ENCODE measurements around the gene PDZD2.

The PDZD2 gene

GRCh38 chr5:31651241-31651640 lies 12.3 kb downstream of the PDZD2 start:
- H3K4me1 Mint-ChIP-seq (ENCODE audit: low read depth): no peaks in the 10 kb centered on the region
- no peak overlapping the region for H3K27ac Mint-ChIP-seq
- no peak overlapping the region for H3K4me3 Mint-ChIP-seq
- no peaks in the 10 kb centered on the region for H3K9me3 Mint-ChIP-seq
- H3K27me3 Mint-ChIP-seq: peaks cover 6% of the 10 kb centered on the region
- H3K36me3 Mint-ChIP-seq (ENCODE audit: low read depth): no peaks in the 10 kb centered on the region
- DNase-seq: no peak

DNA sequence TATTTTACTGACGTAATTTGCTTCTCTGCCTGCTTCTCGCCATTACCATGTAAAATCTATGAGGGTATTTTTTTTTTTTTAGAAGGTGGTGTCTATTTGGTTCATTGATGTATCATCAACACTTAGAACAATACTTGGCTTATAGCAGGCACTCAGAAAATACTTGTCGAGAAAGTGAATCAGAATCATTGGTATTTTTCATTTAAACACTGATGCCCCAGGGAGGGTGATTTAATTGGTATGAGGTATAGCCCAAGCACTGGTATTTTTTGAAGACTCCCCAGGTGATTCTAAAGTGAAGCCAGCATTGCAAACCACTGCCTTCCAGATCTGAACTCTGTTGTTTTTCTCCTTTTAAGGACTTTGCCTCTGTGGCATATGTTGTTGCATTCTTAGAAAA lies 16.6 kb downstream of the PDZD2 start:
- no peak overlapping the region for H3K4me3 Mint-ChIP-seq
- peaks cover 8% of the 10 kb centered on the region for H3K27me3 Mint-ChIP-seq
- H3K27ac Mint-ChIP-seq: no peak overlapping the region
- no peaks in the 10 kb centered on the region for H3K36me3 Mint-ChIP-seq (ENCODE audit: low read depth)
- no peaks in the 10 kb centered on the region for H3K4me1 Mint-ChIP-seq (ENCODE audit: low read depth)
- no peak for DNase-seq
- H3K9me3 Mint-ChIP-seq: no peaks in the 10 kb centered on the region

GRCh38 chr5:31656806-31657205 lies 17.9 kb downstream of the PDZD2 start:
- Mint-ChIP-seq H3K4me3 (no peak overlapping the region), H3K36me3 (ENCODE audit: low read depth) (no peaks in the 10 kb centered on the region), H3K4me1 (ENCODE audit: low read depth) (no peaks in the 10 kb centered on the region), H3K27me3 (peaks cover 5% of the 10 kb centered on the region), H3K27ac (no peak overlapping the region), H3K9me3 (no peaks in the 10 kb centered on the region)
- no peak for DNase-seq

GRCh38 chr5:31657315-31657979 lies 18.5 kb downstream of the PDZD2 start:
- no peaks in the 10 kb centered on the region for H3K4me1 Mint-ChIP-seq (ENCODE audit: low read depth)
- H3K27me3 Mint-ChIP-seq: peaks cover 5% of the 10 kb centered on the region
- DNase-seq: no peak
- H3K36me3 Mint-ChIP-seq (ENCODE audit: low read depth): no peaks in the 10 kb centered on the region
- H3K9me3 Mint-ChIP-seq: no peaks in the 10 kb centered on the region
- H3K27ac Mint-ChIP-seq: no peak overlapping the region
- no peak overlapping the region for H3K4me3 Mint-ChIP-seq

GRCh38 chr5:31661257-31661656 lies 22.3 kb downstream of the PDZD2 start:
- DNase-seq: no peak
- Mint-ChIP-seq H3K36me3 (ENCODE audit: low read depth) (no peaks in the 10 kb centered on the region), H3K9me3 (no peaks in the 10 kb centered on the region), H3K27me3 (peaks cover 5% of the 10 kb centered on the region), H3K4me1 (ENCODE audit: low read depth) (no peaks in the 10 kb centered on the region), H3K27ac (no peak overlapping the region), H3K4me3 (no peak overlapping the region)

DNA sequence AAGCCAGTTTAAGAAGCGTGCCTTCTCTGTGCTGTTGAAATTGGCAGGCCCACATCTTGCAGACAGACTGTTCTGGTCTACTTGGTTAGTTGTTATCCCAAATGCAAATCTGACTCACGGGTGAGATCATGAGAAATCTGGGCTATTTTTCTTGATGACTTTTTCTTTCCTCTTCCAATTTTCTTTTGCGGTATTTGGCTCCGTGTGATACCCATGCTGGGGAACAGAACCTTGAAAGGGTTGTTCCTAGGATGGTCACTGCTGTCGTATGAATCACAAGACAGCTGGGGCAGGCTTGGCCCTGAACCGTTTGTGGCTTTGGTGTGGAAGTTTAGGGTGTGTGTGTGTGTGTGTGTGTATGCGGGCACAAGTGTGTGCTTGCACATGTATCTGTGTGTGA lies 24.6 kb downstream of the PDZD2 start:
- H3K27ac Mint-ChIP-seq: no peak overlapping the region
- no peaks in the 10 kb centered on the region for H3K4me1 Mint-ChIP-seq (ENCODE audit: low read depth)
- H3K27me3 Mint-ChIP-seq: peaks cover 11% of the 10 kb centered on the region
- no peak overlapping the region for H3K4me3 Mint-ChIP-seq
- DNase-seq: no peak
- no peaks in the 10 kb centered on the region for H3K36me3 Mint-ChIP-seq (ENCODE audit: low read depth)
- no peaks in the 10 kb centered on the region for H3K9me3 Mint-ChIP-seq

DNA sequence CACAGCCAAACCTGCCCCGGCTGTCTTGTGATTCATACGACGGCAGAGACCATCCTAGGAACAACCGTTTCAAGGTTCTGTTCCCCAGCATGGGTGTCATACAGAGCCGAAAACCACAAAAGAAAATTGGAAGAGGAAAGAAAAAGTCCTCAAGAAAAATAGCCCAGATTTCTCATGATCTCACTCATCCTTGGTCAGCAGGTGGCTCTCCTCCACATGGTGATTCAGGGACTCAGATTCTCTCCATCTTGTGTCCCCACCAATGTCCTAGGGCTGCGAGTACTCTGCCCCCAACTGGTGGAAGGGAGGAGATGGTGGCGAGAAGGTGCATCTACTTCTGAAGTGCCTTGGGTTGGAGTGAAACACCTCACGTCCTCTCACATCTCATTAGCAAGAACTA lies 25.6 kb downstream of the PDZD2 start:
- no peak overlapping the region for H3K4me3 Mint-ChIP-seq
- no peak for DNase-seq
- H3K36me3 Mint-ChIP-seq (ENCODE audit: low read depth): no peaks in the 10 kb centered on the region
- H3K27me3 Mint-ChIP-seq: peaks cover 11% of the 10 kb centered on the region
- no peaks in the 10 kb centered on the region for H3K9me3 Mint-ChIP-seq
- H3K4me1 Mint-ChIP-seq (ENCODE audit: low read depth): no peaks in the 10 kb centered on the region
- H3K27ac Mint-ChIP-seq: no peak overlapping the region

GRCh38 chr5:31671339-31671741 lies 32.4 kb downstream of the PDZD2 start:
- Mint-ChIP-seq H3K9me3 (no peaks in the 10 kb centered on the region), H3K4me1 (ENCODE audit: low read depth) (no peaks in the 10 kb centered on the region), H3K4me3 (no peak overlapping the region), H3K27ac (no peak overlapping the region), H3K27me3 (peaks cover 7% of the 10 kb centered on the region), H3K36me3 (ENCODE audit: low read depth) (no peaks in the 10 kb centered on the region)
- DNase-seq: no peak

GRCh38 chr5:31674371-31674951 lies 35.5 kb downstream of the PDZD2 start:
- Mint-ChIP-seq H3K36me3 (ENCODE audit: low read depth) (no peaks in the 10 kb centered on the region), H3K4me1 (ENCODE audit: low read depth) (no peaks in the 10 kb centered on the region), H3K27me3 (no peaks in the 10 kb centered on the region), H3K27ac (no peak overlapping the region), H3K4me3 (no peak overlapping the region), H3K9me3 (no peaks in the 10 kb centered on the region)
- DNase-seq: no peak

DNA sequence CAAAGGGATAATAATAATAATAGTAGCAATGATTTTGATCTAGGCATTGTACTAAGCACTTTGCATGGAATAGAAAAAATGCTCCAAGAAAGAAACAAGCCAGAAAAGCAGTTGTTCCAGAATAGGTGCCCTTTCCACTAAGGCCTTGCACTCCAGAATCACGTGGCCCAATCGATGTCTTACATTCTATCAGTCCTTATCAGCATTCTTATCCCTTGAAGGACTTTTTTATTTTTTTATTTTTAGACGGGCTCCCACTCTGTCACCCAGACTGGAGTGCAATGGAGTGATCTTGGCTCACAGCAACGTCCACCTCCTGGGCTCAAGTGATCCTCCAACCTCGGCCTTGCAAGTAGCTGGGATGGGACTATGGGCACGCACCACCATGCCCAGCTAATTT lies 36.5 kb downstream of the PDZD2 start:
- no peaks in the 10 kb centered on the region for H3K4me1 Mint-ChIP-seq (ENCODE audit: low read depth)
- no peak overlapping the region for H3K4me3 Mint-ChIP-seq

DNA sequence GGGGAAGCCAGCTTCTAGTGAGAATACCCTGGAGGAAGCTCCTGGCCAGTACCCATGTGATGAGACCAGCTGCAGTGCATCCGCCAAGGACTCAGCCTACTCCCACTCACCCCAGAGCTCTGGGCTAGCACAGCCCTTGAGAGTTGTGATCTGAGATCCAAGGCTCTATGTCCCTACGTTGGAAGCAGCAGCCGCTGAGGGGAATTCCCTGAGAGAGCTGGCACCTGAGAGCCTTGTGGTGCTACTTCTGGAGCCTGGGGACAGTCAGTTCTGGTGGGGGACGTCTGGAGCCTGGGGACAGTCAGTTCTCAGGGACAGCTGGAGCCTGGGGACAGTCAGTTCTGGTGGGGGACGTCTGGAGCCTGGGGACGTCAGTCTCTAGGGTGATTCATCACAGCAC lies 39.2 kb downstream of the PDZD2 start:
- Mint-ChIP-seq H3K4me1 (ENCODE audit: low read depth) (no peaks in the 10 kb centered on the region), H3K36me3 (ENCODE audit: low read depth) (no peaks in the 10 kb centered on the region), H3K27ac (no peak overlapping the region), H3K9me3 (no peaks in the 10 kb centered on the region), H3K4me3 (no peak overlapping the region), H3K27me3 (peaks cover 5% of the 10 kb centered on the region)
- no peak for DNase-seq

More for the DNA sequence above, 36.5 kb downstream of the PDZD2 start:
- DNase-seq: no peak
- H3K27ac Mint-ChIP-seq: no peak overlapping the region
- H3K9me3 Mint-ChIP-seq: no peaks in the 10 kb centered on the region
- H3K27me3 Mint-ChIP-seq: no peaks in the 10 kb centered on the region
- no peaks in the 10 kb centered on the region for H3K36me3 Mint-ChIP-seq (ENCODE audit: low read depth)

DNA sequence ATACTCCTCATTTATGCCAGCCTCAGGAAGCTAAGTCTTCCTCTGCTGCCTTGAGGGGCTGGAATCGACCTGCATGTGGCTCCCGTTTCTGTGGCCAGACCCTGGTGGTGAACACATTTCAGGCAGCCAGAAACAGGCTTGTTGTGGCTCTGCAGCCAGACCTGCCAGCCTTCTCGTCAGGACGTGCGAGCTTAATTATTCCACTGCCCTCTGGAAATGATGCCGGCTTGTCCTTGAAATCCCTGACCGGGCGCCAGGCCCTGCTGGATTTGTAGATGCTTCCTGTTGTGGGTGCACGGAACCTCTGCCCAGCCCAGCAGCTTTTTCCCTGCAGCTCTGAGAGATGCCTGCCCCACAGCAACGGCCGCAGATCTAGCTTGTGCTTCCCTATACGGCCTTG lies 41.6 kb downstream of the PDZD2 start:
- Mint-ChIP-seq H3K4me3 (no peak overlapping the region), H3K4me1 (ENCODE audit: low read depth) (no peaks in the 10 kb centered on the region), H3K27ac (no peak overlapping the region), H3K27me3 (peaks cover 5% of the 10 kb centered on the region), H3K9me3 (no peaks in the 10 kb centered on the region), H3K36me3 (ENCODE audit: low read depth) (no peaks in the 10 kb centered on the region)
- no peak for DNase-seq

GRCh38 chr5:31682025-31682424 lies 43.1 kb downstream of the PDZD2 start:
- no peak for DNase-seq
- H3K27ac Mint-ChIP-seq: no peak overlapping the region

DNA sequence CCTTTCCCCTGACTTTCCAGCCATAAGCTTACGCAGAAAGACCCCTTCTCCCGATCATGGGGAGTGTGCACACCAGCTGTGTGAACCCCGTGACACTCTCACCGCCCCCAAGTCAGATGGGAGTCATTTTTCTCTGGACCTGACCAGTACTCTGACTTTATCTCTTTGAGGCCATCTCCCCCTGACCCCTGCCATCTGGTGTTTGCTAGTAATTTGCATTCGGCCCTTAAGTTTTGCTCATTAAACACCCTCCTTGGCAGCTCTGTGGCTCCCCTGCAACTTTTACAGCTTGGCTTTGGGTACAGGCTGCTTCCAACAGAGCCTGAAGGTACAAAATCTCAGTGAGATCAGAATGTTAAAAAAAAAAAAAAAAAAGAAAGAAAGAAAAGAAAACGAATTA lies 43.9 kb downstream of the PDZD2 start:
- Mint-ChIP-seq H3K27me3 (peaks cover 5% of the 10 kb centered on the region), H3K27ac (no peak overlapping the region), H3K4me1 (ENCODE audit: low read depth) (no peaks in the 10 kb centered on the region), H3K4me3 (no peak overlapping the region), H3K36me3 (ENCODE audit: low read depth) (no peaks in the 10 kb centered on the region), H3K9me3 (no peaks in the 10 kb centered on the region)
- DNase-seq: no peak

More at GRCh38 chr5:31682025-31682424, 43.1 kb downstream of the PDZD2 start:
- no peaks in the 10 kb centered on the region for H3K36me3 Mint-ChIP-seq (ENCODE audit: low read depth)
- H3K4me3 Mint-ChIP-seq: no peak overlapping the region
- H3K9me3 Mint-ChIP-seq: no peaks in the 10 kb centered on the region
- peaks cover 5% of the 10 kb centered on the region for H3K27me3 Mint-ChIP-seq
- no peaks in the 10 kb centered on the region for H3K4me1 Mint-ChIP-seq (ENCODE audit: low read depth)

DNA sequence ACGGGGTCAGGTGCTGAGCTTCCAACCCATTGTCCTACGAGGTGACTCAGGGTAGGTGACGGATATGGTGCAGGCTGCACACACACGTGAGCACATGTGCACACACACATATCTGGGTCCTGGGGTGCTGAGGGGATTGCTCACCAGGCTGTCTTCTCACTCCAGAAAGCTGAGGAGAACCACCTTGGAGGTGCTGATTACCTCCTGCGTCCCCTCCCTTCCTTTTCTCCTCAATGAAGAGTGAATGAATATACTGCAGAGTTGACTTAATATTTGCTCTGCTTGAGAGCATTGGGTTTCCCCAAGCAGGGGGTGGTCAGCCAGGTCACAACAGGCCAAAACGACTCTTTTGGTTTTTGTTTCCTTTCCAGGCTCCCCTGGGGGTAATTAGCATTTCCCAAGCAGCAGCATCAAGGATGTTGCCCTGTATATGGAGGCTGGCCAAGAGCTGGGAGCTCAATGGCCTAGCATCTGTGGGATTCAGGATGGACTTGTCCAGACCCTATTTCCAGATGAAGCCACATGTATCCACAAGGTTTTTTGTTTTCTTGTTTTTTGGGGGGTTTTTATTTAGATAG lies 49.7 kb downstream of the PDZD2 start:
- Mint-ChIP-seq H3K4me1 (ENCODE audit: low read depth) (no peaks in the 10 kb centered on the region), H3K4me3 (no peak overlapping the region), H3K27me3 (no peaks in the 10 kb centered on the region), H3K36me3 (ENCODE audit: low read depth) (no peaks in the 10 kb centered on the region), H3K9me3 (no peaks in the 10 kb centered on the region), H3K27ac (no peak overlapping the region)
- no peak for DNase-seq
